Activated naive CD8-positive, alpha-beta T cell treated with anti-CD3 and anti-CD28 coated beads, Interleukin-2, amount 10 ng/mL, durations not matched to agents 7 days and 5 days (primary cell): ENCODE data around the gene ZNF3. TPM values are rescaled to one million over a fixed set of nuclear protein-coding genes. Genes with fewer than 3 reads are reported as not detected.

Experiments used
- ATAC-seq: fragments of 150-1000 bp; cut with Tn5 transposase; one replicate; pipeline ENCODE4 v1.10.0; 2021; ENCODE audit warnings: low read depth, moderate library complexity
- POLR2A ChIA-PET: fragments of 350-600 bp; sonication (Branson Sonifier 250); formaldehyde crosslinking; loops from one replicate; lab custom pipeline; 2021; ENCODE audit warnings: antibody characterized with exemption; lab: Charles Lee
- DNase-seq: peaks from one replicate; pipeline ENCODE4 v3.0.0; 2021
- H3K27ac Mint-ChIP-seq: one replicate; pipeline ENCODE4 v1.8.0; 2022; ENCODE audit warnings: mild to moderate bottlenecking, mixed read lengths
- H3K27me3 Mint-ChIP-seq: one replicate; pipeline ENCODE4 v1.8.0; 2022; ENCODE audit warnings: mild to moderate bottlenecking, moderate library complexity, mixed read lengths
- H3K36me3 Mint-ChIP-seq: one replicate; pipeline ENCODE4 v1.8.0; 2021; ENCODE audit warnings: mild to moderate bottlenecking, mixed read lengths
- H3K4me1 Mint-ChIP-seq: one replicate; pipeline ENCODE4 v1.8.0; 2021; ENCODE audit warnings: mixed read lengths
- H3K4me3 Mint-ChIP-seq: one replicate; pipeline ENCODE4 v1.8.0; 2022; ENCODE audit warnings: mild to moderate bottlenecking, moderate library complexity, mixed read lengths
- H3K9me3 Mint-ChIP-seq: one replicate; pipeline ENCODE4 v1.8.0; 2021; ENCODE audit warnings: mixed read lengths
- total RNA-seq, 2 experiments: library from RNA; stranded (reverse); gene quantifications; one replicate each; pipeline ENCODE4 v1.2.3, GENCODE V29; 2021

ZNF3 gene
- total RNA-seq, 2 experiments from 2014 or later = 28.0 to 32.6 TPM

GRCh38 chr7:100102950-100103840 lies 21.7 kb upstream of the ZNF3 start:
- POLR2A ChIA-PET = interaction anchor here (0.7 to 5.1 kb wide), 6 partner anchors 10 to 119 kb away, joined by 3 to 89 read pairs (median 20); partner anchors contain the start of genes CNPY4, COPS6 and MBLAC1
- Mint-ChIP-seq H3K4me3 (peak overlapping the region; percentile 93), H3K36me3 (peaks cover 22% of the 10 kb centered on the region)

GRCh38 chr7:100101016-100101862 lies 19.7 kb upstream of the ZNF3 start, which contains the start of the genes AP4M1 and MCM7:
TSS of gene AP4M1 (plus strand) at chr7:100101643. CDS start at chr7:100101715, 72 bp downstream.
TSS of gene MCM7 (minus strand) at chr7:100101397. CDS start at chr7:100101294, 103 bp downstream.
- ATAC-seq (peak; percentile 87), DNase-seq (peak; percentile 96)
- Mint-ChIP-seq H3K27ac (peak within 1 kb of the TSS; percentile 89), H3K9me3 (no peaks in the 10 kb centered on the region), H3K4me1 (peaks cover 31% of the 10 kb centered on the region), H3K27me3 (no peaks in the 10 kb centered on the region), H3K4me3 (peak within 1 kb of the TSS; percentile 93), H3K36me3 (peaks cover 33% of the 10 kb centered on the region)
- POLR2A ChIA-PET = interaction anchor here (0.6 to 5.1 kb wide), 29 partner anchors 9 to 692 kb away, joined by 3 to 89 read pairs (median 5); partner anchors contain the start of genes BUD31, CNPY4, COPS6 and LAMTOR4

More at GRCh38 chr7:100102950-100103840, 21.7 kb upstream of the ZNF3 start:
- Mint-ChIP-seq H3K27ac (peak overlapping the region; percentile 11), H3K27me3 (no peaks in the 10 kb centered on the region), H3K9me3 (no peaks in the 10 kb centered on the region), H3K4me1 (peaks cover 26% of the 10 kb centered on the region)
- ATAC-seq = no peak
- no peak for DNase-seq

- H3K27me3 Mint-ChIP-seq = no peaks in the 10 kb centered on the region
- POLR2A ChIA-PET = interaction anchor here (0.7 to 5.1 kb wide), 21 partner anchors 8 to 691 kb away, joined by 3 to 89 read pairs (median 6); partner anchors contain the start of genes BUD31, CNPY4, COPS6 and GNB2
- H3K4me3 Mint-ChIP-seq = peak overlapping the region; percentile 93
- DNase-seq (peak; percentile 95), ATAC-seq (peak; percentile 74)
- H3K4me1 Mint-ChIP-seq = peaks cover 36% of the 10 kb centered on the region
- peaks cover 35% of the 10 kb centered on the region for H3K36me3 Mint-ChIP-seq
- H3K9me3 Mint-ChIP-seq = no peaks in the 10 kb centered on the region
- H3K27ac Mint-ChIP-seq = peak overlapping the region; percentile 89
These were observed 19.0 kb upstream of the ZNF3 start for GRCh38 chr7:100100420-100101015.

GRCh38 chr7:100099452-100099851 lies 17.9 kb upstream of the ZNF3 start:
- H3K4me1 Mint-ChIP-seq = peaks cover 36% of the 10 kb centered on the region
- POLR2A ChIA-PET = interaction anchor here (2.5 to 5.1 kb wide), 3 partner anchors 10 to 80 kb away, joined by 5 to 89 read pairs (median 57); partner anchors contain the start of genes COPS6 and MBLAC1

GRCh38 chr7:100098913-100099312 lies 17.4 kb upstream of the ZNF3 start:
- Mint-ChIP-seq H3K27me3 (no peaks in the 10 kb centered on the region), H3K36me3 (peaks cover 43% of the 10 kb centered on the region), H3K4me3 (peak overlapping the region; percentile 61), H3K4me1 (peaks cover 35% of the 10 kb centered on the region), H3K9me3 (no peaks in the 10 kb centered on the region), H3K27ac (peak overlapping the region; percentile 54)
- ATAC-seq = no peak
- no peak for DNase-seq
- POLR2A ChIA-PET = interaction anchor here (4.1 kb wide), 1 partner anchor 9 kb away, joined by 57 read pairs; the partner anchor contains the start of gene COPS6

More at GRCh38 chr7:100099452-100099851, 17.9 kb upstream of the ZNF3 start:
- DNase-seq (no peak), ATAC-seq (no peak)
- Mint-ChIP-seq H3K9me3 (no peaks in the 10 kb centered on the region), H3K4me3 (peak overlapping the region; percentile 93), H3K27me3 (no peaks in the 10 kb centered on the region), H3K27ac (peak overlapping the region; percentile 89), H3K36me3 (peaks cover 40% of the 10 kb centered on the region)

- Mint-ChIP-seq H3K27ac (peak overlapping the region; percentile 25), H3K4me1 (peaks cover 34% of the 10 kb centered on the region)
- no peak for ATAC-seq
These were observed 14.2 kb upstream of the ZNF3 start for GRCh38 chr7:100095704-100096103.

GRCh38 chr7:100095289-100095688 lies 13.8 kb upstream of the ZNF3 start:
- POLR2A ChIA-PET = interaction anchor here (1.1 to 1.7 kb wide), 2 partner anchors 13 to 45 kb away, joined by 3 to 4 read pairs; no protein-coding TSS in a partner anchor
- no peak overlapping the region for H3K27ac Mint-ChIP-seq

More at GRCh38 chr7:100095704-100096103, 14.2 kb upstream of the ZNF3 start:
- Mint-ChIP-seq H3K4me3 (no peak overlapping the region), H3K27me3 (no peaks in the 10 kb centered on the region), H3K9me3 (no peaks in the 10 kb centered on the region), H3K36me3 (peaks cover 61% of the 10 kb centered on the region)
- no peak for DNase-seq
- POLR2A ChIA-PET = interaction anchor here (1.1 to 1.7 kb wide), 2 partner anchors 14 to 45 kb away, joined by 3 to 4 read pairs; no protein-coding TSS in a partner anchor

GRCh38 chr7:100093925-100094486 lies 12.5 kb upstream of the ZNF3 start:
- Mint-ChIP-seq H3K9me3 (no peaks in the 10 kb centered on the region), H3K4me3 (no peak overlapping the region), H3K4me1 (peaks cover 34% of the 10 kb centered on the region), H3K36me3 (peaks cover 50% of the 10 kb centered on the region), H3K27me3 (no peaks in the 10 kb centered on the region), H3K27ac (no peak overlapping the region)
- ATAC-seq = no peak
- POLR2A ChIA-PET = no interaction called here
- DNase-seq = no peak

More at GRCh38 chr7:100095289-100095688, 13.8 kb upstream of the ZNF3 start:
- H3K27me3 Mint-ChIP-seq = no peaks in the 10 kb centered on the region
- no peaks in the 10 kb centered on the region for H3K9me3 Mint-ChIP-seq
- DNase-seq = no peak
- peaks cover 38% of the 10 kb centered on the region for H3K4me1 Mint-ChIP-seq
- H3K36me3 Mint-ChIP-seq = peaks cover 58% of the 10 kb centered on the region
- ATAC-seq = no peak
- no peak overlapping the region for H3K4me3 Mint-ChIP-seq

GRCh38 chr7:100093498-100093897 lies 12.0 kb upstream of the ZNF3 start:
- Mint-ChIP-seq H3K27ac (no peak overlapping the region), H3K9me3 (no peaks in the 10 kb centered on the region), H3K36me3 (peaks cover 45% of the 10 kb centered on the region), H3K4me3 (no peak overlapping the region), H3K4me1 (peaks cover 29% of the 10 kb centered on the region), H3K27me3 (no peaks in the 10 kb centered on the region)
- no peak for DNase-seq
- ATAC-seq = no peak
- POLR2A ChIA-PET = interaction anchor here (0.8 kb wide), 1 partner anchor 44 kb away, joined by 3 read pairs; the partner anchor contains the start of gene ZSCAN21

- Mint-ChIP-seq H3K4me3 (no peak overlapping the region), H3K9me3 (no peaks in the 10 kb centered on the region), H3K27me3 (no peaks in the 10 kb centered on the region), H3K27ac (no peak overlapping the region), H3K36me3 (peaks cover 41% of the 10 kb centered on the region), H3K4me1 (peaks cover 28% of the 10 kb centered on the region)
- no peak for DNase-seq
- POLR2A ChIA-PET = interaction anchor here (0.8 to 1.5 kb wide), 2 partner anchors 8 to 43 kb away, joined by 3 to 9 read pairs; partner anchors contain the start of genes AP4M1, MCM7 and ZSCAN21
- no peak for ATAC-seq
These were observed 11.5 kb upstream of the ZNF3 start for GRCh38 chr7:100093054-100093453.

- Mint-ChIP-seq H3K27me3 (no peaks in the 10 kb centered on the region), H3K4me1 (peaks cover 22% of the 10 kb centered on the region), H3K4me3 (no peak overlapping the region), H3K9me3 (no peaks in the 10 kb centered on the region), H3K27ac (peak overlapping the region; percentile 3), H3K36me3 (peaks cover 31% of the 10 kb centered on the region)
- ATAC-seq (no peak), DNase-seq (no peak)
- POLR2A ChIA-PET = interaction anchor here (1.5 to 3.7 kb wide), 2 partner anchors 9 to 10 kb away, joined by 9 to 57 read pairs; partner anchors contain the start of genes AP4M1 and MCM7
These were observed 10.1 kb upstream of the ZNF3 start for GRCh38 chr7:100091411-100092181.
